ENCODE results near the gene PPP1CB.
"Not testable (repeated sequence)": the region's sequence is repeated elsewhere in the genome, so short reads cannot be mapped to it uniquely, and the experiment has no call there.

Gene PPP1CB

GRCh38 chr2:28780496-28780895, 28.9 kb downstream of the PPP1CB start:
- DNase-seq: no peak

DNA sequence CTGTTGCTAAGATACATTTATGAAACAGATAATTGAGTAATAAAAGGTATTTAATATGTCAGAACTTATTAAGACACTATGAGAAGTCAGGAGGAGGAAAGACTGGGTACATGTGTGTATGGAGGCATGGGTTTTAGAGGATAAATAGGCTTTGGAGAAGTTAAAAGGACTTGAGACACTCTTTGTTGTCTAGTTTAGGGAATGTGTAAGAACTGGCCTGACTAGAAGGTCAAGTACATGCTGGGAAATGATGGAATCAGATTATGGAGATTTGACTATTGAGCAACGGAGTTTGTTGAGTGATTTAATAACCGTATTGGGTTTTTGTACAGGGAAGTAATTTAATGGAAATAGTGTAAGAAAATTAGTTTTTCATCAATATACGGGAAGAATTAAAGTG, 30.8 kb downstream of the PPP1CB start:
- DNase-seq: no peak

GRCh38 chr2:28784570-28784969, 32.9 kb downstream of the PPP1CB start:
- DNase-seq: not testable (repeated sequence)

DNA sequence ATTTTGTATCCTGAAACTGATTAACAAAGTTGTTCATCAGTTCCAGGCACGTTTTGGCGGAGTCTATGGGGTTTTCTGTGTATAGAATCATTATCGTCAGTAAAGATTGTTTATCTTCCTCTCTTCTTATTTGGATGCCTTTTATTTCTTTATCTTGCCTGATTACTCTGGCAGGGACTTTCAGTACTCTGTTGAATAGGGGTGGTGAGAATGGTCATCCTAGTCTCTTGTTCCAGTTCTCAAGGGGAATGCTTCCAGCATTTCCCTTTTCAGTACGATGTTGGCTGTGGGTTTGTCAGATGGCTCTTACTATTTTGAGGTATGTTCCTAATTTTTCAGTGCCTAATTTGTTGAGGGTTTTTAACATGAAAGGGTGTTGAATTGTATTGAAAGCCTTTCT, 45.0 kb downstream of the PPP1CB start:
- no peak for DNase-seq

DNA sequence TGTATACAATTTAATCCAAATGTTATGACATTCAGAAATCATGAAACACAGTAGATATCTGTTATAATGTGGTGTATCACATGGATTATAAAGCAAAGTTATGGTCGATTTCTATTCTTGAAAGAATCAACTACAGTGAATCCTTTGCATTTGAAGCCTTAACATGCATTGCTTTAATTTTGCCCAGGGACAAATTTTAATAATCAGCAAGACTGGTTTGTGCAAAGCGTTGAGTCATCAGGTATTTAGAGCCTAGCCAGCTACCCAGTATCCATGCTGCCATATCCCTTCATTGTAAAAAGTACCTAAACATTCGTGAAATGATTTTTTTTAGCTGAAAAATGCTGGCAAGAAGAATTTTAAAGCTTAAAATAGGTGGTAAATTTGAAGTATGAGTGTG, 50.1 kb downstream of the PPP1CB start:
- DNase-seq: no peak

DNA sequence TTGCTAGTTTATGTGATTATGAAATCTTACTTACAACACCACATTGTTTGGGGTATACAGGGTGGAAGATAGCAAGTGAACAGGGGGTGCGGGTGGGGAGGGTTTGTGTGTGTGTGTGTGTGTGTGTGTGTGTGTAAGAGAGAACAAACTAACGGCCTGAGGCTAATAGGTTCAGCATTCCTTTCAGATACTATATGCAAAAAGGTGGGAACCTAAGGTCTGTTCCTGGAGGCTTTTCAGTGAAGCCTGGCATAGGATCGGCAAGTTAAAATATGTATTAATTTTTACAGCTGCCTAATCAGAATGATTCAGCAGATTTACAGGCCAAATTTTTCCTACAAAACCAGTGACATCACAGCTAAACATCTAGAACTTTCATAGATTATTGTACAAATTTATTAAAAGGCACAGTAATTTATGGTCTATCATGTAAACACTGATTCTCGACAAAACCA, 51.4 kb downstream of the PPP1CB start:
- no peak for DNase-seq

- no peak for DNase-seq
Observed at GRCh38 chr2:28809927-28810326, 58.3 kb downstream of the PPP1CB start.

DNA sequence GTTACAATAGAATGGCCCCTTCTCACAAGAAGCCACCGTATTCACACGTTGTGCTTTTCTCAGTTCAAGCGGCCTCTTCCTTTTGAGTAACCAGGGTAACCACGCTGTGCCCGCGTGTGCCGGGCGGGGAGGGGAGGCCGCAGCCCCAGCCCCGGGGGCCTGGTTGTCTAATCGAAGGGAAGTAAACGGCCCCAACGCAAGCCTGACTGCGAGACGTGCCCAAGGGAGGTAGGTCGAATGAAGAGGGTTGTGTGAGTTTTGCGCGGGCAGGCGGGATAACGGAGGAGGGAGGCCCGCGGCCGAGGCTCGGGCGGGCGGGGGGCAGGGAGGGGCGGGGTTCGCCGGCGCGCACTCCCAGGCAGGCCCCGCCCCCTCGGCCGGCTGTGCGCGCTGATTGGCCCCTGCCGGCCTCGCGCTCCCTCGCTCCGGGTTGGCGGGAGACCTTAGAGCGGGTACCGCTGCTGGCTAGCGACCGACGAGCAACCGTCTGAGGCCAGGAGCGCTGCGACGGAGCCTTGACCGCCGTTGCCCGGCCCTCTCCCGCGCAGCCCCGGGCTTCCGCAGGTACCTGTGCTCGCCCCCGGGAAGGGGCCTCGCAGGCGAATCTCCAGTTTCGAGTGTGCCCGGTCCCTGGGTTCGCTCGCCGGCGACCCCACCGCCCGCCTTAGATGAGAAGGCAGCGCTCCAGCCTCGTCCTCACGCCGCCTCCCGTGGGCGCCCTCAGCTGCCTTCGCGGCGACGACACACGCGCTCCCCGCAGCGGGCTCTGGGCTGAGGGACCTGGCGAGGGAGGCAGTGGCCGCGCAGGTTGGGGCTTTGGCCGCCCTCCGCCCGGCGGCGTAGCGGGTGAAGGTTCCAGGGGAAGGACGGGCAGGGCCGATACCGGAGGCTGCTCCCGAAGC, 59.0 kb downstream of the PPP1CB start, which contains the start of gene SPDYA:
Gene SPDYA, plus strand, starts transcription at position 451 of the 902 bp plus-strand sequence. CDS start 5,181 bp downstream, outside the sequence.
- peak; percentile 85 for DNase-seq

GRCh38 chr2:28818053-28818452, 66.4 kb downstream of the PPP1CB start:
- no peak for DNase-seq

DNA sequence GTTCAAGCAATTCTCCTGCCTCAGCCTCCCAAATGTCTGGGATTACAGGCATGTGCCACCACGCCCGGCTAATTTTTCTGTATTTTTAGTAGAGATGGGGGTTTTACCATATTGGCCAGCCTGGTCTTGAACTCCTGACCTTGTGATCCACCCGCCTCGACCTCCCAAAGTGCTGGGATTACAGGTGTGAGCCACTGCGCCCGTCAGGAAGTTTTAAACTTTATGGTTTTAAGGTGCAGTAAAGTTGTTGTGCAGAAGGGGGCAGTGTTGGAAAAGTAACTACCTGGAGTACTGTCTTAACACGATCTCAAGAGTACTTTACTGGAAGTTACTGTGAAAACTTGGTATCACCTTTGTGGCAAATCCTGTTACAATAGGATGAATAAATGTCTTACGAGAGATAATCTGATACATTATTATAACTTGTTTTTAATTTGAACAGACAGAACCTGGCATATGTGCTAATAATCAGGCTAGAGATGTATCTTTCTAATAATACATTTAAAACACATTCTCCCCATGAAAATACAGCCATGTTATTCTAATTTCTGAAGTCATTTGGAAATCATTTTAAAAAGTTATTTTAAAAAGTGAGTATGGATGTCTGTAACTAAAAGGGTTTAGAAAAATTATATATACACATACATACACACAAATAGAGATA, 69.8 kb downstream of the PPP1CB start:
- DNase-seq: peak; percentile 49

- no peak for DNase-seq
Observed at GRCh38 chr2:28822036-28822435, 70.4 kb downstream of the PPP1CB start.

DNA sequence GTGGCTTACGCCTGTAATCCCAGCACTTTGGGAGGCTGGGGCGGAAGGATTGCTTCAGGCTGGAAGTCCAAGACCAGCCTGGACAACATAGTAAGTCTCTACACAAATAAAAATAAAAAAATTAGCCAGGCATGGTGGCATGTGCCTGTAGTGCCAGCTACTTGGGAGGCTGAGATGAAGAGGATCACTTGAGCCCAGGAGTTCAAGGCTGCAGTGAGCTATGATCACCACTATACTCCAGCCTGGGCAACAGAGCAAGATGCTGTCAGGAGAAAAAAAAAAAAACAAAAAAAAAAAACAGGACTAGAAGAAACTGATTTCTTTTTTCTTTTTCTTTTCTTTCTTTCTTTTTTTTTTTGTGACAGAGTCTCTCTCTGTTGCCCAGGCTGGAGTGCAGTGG, 72.6 kb downstream of the PPP1CB start:
- no peak for DNase-seq

- DNase-seq: no peak
Observed at GRCh38 chr2:28824870-28825269, 73.2 kb downstream of the PPP1CB start.

DNA sequence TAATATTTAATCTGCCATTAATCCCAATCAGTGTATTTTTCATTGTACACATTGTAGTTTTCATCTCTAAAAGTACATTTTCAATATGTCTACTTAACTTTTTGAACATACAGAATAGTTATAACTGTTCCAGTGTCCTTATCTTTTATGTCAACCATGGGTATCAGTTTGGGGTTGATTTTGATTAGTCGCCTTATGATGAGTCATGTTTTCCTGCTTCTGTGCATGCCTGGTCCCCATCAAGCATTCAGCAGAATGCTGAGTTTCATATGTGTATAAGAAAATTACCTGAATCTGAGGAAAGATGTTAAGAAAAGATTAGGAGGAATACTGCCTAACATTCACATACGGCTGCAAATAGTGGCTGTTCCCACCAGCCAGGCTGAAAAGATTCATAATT, 76.8 kb downstream of the PPP1CB start:
- no peak for DNase-seq

GRCh38 chr2:28833740-28834470, 82.3 kb downstream of the PPP1CB start:
- DNase-seq: no peak

DNA sequence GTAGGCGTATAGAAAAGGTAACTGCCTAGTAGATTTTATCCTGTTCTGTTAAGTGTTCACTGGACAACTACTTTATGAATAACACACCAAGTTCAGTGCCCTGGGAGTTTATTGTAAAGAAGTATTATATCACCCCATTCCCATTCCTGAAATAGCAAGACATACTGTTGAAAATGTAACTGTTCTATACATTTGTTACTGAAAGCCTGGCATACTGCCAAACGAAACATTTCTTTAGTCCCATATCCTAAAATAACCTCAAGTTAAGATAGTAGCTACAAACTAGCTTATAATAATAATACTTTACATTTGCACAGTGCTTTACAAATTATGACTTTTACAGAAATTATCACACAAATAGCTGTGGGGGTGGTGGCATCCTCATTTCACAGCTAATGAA, 84.2 kb downstream of the PPP1CB start:
- DNase-seq: no peak

DNA sequence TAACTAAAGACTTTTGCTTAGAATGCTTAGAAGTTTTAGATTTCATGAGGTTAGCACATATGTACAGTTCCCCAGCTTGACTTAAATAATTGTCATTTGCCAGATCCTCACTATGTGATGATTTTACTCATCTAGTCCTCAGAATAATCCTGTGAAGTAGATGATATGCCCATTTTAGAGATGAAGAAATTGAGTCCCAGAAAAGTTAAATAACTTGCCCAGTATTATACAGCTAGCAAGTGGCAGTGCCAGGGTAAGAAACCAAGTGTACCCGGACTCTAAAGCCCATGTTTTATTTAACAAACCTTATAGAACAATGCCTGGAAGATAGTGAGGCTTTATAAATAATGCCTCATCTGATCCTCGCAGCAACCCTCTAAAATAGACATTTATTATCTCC, 87.3 kb downstream of the PPP1CB start:
- no peak for DNase-seq

GRCh38 chr2:28842042-28842441, 90.4 kb downstream of the PPP1CB start:
- no peak for DNase-seq

Measured in retina (tissue), 1 donor.